Liver (tissue), 3 donors: ENCODE data around the gene GTPBP6.

ENCODE experiments used
- GABPA ChIP-seq, 2 donors: IDR thresholded peaks in 1 of 2; conservative IDR thresholded peaks in 1 of 2; 2 replicates each; pipeline ENCODE4 v1.6.1; 2016; ENCODE audit warnings: antibody characterized with exemption in 2 of 2, mild to moderate bottlenecking in 1 of 2, moderate library complexity in 1 of 2
- HNF4A ChIP-seq, 2 donors: conservative IDR thresholded peaks; 2 replicates each; pipeline ENCODE4 v1.6.1; 2016; ENCODE audit warnings: antibody characterized with exemption in 2 of 2, mild to moderate bottlenecking in 2 of 2
- JUND ChIP-seq, 2 donors: IDR thresholded peaks; 2 replicates each; pipeline ENCODE4 v1.6.1; 2016; ENCODE audit warnings: antibody characterized with exemption in 2 of 2
- MAX ChIP-seq: IDR thresholded peaks from 2 replicates; pipeline ENCODE4 v1.6.1; 2016; ENCODE audit warnings: antibody characterized with exemption
- RAD21 ChIP-seq, 2 donors: IDR thresholded peaks; 2 replicates each; pipeline ENCODE4 v1.6.1; 2016; ENCODE audit warnings: antibody characterized with exemption in 2 of 2, mild to moderate bottlenecking in 2 of 2
- TAF1 ChIP-seq: conservative IDR thresholded peaks from 2 replicates; pipeline ENCODE4 v1.6.1; 2016; ENCODE audit warnings: antibody characterized with exemption, mild to moderate bottlenecking
- TF ChIP-seq, protein P1 (sequence below): fragments of 150-350 bp; IDR thresholded peaks from 2 replicates; pipeline ENCODE4 v1.5.1; 2017; ENCODE audit warnings: improper control_type of control experiment, low read depth, low read length; ENCODE audit not compliant: missing input control
- donor health status: healthy.
- donor health status: healthy.

DNA sequence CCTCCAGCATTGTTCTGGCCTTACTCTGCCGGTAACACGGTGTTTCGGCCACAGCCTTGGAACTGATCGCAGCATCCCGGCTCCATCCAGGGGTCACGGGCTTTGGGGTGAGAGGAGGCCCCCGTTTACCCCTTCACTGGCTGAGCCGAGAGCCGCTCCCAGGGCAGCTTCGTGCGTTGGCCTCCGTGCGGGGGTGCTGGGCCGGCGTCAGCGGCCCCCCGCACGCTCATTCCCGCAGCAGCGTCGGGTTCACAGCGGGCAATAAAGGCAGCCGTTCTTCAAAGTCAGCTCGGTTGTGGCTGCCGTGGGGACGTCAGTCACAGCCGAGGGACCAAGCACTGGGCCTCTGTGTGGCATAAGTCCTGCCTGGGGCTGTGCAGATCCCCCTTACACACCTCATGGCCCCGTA is 62.7 kb downstream of the GTPBP6 start:
- TF ChIP-seq, protein P1, sequence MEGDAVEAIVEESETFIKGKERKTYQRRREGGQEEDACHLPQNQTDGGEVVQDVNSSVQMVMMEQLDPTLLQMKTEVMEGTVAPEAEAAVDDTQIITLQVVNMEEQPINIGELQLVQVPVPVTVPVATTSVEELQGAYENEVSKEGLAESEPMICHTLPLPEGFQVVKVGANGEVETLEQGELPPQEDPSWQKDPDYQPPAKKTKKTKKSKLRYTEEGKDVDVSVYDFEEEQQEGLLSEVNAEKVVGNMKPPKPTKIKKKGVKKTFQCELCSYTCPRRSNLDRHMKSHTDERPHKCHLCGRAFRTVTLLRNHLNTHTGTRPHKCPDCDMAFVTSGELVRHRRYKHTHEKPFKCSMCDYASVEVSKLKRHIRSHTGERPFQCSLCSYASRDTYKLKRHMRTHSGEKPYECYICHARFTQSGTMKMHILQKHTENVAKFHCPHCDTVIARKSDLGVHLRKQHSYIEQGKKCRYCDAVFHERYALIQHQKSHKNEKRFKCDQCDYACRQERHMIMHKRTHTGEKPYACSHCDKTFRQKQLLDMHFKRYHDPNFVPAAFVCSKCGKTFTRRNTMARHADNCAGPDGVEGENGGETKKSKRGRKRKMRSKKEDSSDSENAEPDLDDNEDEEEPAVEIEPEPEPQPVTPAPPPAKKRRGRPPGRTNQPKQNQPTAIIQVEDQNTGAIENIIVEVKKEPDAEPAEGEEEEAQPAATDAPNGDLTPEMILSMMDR: no peak
- TF ChIP-seq JUND (IDR thresholded peaks at IDR 0.05) (no peak), GABPA (IDR thresholded peaks at IDR 0.05 in 1 of 2, conservative IDR thresholded peaks at IDR 0.05 in 1 of 2) (no peak), MAX (no peak), HNF4A (conservative IDR thresholded peaks at IDR 0.05) (no peak), TAF1 (no peak), RAD21 (IDR thresholded peaks at IDR 0.05) (no peak)
